Measurements from ENCODE around the gene STRN3.
A peak's percentile ranks its signal among the peaks of the same experiment; 100 is the strongest.

The STRN3 gene

DNA sequence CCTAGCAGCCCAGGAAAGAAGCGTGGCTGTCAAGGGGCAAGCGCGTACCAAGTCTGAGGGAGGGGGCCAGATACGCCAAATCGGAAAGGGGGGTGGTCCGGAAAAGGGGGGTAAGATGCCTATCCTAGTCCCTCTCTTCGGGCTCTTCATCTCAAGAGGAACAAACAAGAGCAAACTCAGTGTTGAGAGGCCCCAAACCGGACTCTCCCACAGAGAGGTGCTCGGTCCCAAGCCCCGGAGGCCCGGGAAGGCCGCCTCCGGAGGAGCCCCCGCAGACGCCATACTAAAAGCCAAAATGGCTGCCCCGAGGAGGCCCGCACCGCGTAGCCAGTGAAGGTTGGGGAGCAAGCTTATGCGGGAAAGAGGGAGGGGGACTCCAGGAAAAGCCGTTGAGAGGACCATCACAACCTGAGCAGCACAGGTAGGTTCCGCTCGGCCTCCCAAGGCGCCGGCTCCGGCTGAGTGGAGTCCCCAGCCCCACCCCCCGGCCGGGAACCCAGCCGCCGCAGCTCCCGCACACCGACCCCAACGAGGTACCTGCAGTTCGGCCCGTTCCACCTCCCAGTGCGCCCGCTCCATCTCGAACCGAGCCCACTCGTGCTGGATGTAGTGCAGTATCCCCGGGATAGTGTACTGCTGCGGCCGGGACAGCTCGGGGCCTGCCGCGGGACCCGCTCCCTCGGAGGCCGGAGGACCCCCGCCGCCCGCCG lies 657 bp downstream of the STRN3 start, which contains the start of gene AP4S1:
Gene AP4S1 (plus strand): TSS at position 283 of the 710 bp plus-strand sequence. CDS start 40,548 bp downstream, outside the sequence.
- Histone ChIP-seq H3K4me2 (peak within 1 kb of the TSS; percentile 91), H3K9ac (peak within 1 kb of the TSS; percentile 96), H4K20me1 (ENCODE audit: insufficient read depth) (no peaks in the 10 kb centered on the region), H3K36me3 (ENCODE audit: insufficient read depth) (no peaks in the 10 kb centered on the region), H3K79me2 (ENCODE audit: insufficient read depth, low read depth) (peaks cover 51% of the 10 kb centered on the region), H3K4me1 (ENCODE audit: low read depth, poor library complexity, severe bottlenecking) (peaks cover 20% of the 10 kb centered on the region), H3K27me3 (ENCODE audit: insufficient read depth, low read depth) (no peaks in the 10 kb centered on the region), H3K4me3 (IDR thresholded peaks at IDR 0.05; ENCODE audit: insufficient read depth, low read depth, low read length) (no peak within 1 kb of the TSS), H2AFZ (ENCODE audit: low read depth) (peak within 1 kb of the TSS; percentile 70), H3K27ac (peak within 1 kb of the TSS; percentile 85)
- TF ChIP-seq, protein P1, sequence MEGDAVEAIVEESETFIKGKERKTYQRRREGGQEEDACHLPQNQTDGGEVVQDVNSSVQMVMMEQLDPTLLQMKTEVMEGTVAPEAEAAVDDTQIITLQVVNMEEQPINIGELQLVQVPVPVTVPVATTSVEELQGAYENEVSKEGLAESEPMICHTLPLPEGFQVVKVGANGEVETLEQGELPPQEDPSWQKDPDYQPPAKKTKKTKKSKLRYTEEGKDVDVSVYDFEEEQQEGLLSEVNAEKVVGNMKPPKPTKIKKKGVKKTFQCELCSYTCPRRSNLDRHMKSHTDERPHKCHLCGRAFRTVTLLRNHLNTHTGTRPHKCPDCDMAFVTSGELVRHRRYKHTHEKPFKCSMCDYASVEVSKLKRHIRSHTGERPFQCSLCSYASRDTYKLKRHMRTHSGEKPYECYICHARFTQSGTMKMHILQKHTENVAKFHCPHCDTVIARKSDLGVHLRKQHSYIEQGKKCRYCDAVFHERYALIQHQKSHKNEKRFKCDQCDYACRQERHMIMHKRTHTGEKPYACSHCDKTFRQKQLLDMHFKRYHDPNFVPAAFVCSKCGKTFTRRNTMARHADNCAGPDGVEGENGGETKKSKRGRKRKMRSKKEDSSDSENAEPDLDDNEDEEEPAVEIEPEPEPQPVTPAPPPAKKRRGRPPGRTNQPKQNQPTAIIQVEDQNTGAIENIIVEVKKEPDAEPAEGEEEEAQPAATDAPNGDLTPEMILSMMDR (conservative IDR thresholded peaks at IDR 0.05; ENCODE audit: low read depth, low read length) = no peak

DNA sequence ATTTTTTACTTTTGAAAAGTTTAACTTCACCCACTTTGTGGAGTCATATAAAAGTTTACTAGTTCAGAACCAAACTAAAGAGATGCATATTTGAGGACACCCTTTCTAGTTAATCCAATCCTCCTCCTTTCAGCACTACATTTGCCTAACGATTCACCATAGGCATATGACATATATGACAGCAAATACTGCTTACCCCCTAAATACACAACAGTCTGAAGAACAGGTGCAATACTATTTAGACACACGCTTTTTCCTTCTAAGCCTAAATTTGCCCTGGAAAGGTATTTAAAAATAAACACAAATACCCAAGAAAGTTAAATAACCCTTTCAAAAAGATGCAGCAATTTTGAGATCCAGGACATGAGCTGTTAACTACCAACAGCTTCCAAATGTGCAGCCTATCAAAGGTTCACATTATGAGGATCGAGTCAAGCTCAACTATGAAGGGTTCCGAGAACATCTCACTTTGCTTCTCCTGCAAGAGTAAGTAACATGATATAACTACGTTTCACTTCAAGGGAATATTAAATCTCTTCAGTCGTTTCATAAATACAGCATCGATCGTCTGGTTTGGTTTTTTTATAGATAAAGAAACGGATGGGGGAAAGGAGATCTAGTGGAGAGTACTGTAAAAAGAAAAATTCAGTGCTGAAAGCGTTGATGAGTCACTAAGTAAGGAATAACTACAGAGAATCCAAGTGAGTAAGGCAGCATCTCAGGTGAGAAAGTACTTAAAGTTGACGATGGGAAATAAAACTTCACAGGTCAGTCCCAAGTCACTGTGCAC lies 1.4 kb downstream of the STRN3 start:
- TF ChIP-seq, protein P1 (conservative IDR thresholded peaks at IDR 0.05; ENCODE audit: low read depth, low read length) = no peak
- peak overlapping the region; percentile 85 for H3K27ac ChIP-seq
- H3K36me3 ChIP-seq (ENCODE audit: insufficient read depth) = no peaks in the 10 kb centered on the region
- peak overlapping the region; percentile 96 for H3K9ac ChIP-seq
- H4K20me1 ChIP-seq (ENCODE audit: insufficient read depth) = no peaks in the 10 kb centered on the region
- H3K4me1 ChIP-seq (ENCODE audit: low read depth, poor library complexity, severe bottlenecking) = peaks cover 20% of the 10 kb centered on the region
- no peaks in the 10 kb centered on the region for H3K27me3 ChIP-seq (ENCODE audit: insufficient read depth, low read depth)
- H3K79me2 ChIP-seq (ENCODE audit: insufficient read depth, low read depth) = peaks cover 57% of the 10 kb centered on the region
- peak overlapping the region; percentile 91 for H3K4me2 ChIP-seq
- H3K4me3 ChIP-seq (IDR thresholded peaks at IDR 0.05; ENCODE audit: insufficient read depth, low read depth, low read length) = no peak overlapping the region
- H2AFZ ChIP-seq (ENCODE audit: low read depth) = no peak overlapping the region

DNA sequence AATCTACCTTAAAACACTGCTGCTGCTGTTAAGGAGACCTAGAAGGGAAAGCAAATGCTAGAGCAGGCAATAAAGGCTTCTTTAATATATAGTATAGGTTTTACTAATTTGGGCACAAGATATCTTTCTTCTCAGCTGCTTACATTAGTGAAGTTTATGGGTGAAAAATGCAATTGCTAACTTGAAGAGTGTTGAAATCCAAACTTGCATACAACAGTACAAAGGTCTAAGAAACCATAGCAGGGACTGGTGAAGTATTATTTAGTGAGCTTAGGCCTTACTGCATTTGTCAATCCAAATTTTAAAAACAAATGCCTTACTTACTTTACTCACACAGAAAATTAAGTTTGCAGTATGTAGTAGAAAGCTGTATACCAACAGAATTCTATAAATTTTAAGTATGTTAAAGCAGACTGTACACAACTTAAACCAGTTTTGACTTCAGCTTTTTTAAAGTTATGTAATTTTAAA lies 2.1 kb downstream of the STRN3 start:
- Histone ChIP-seq H3K4me1 (ENCODE audit: low read depth, poor library complexity, severe bottlenecking) (peaks cover 20% of the 10 kb centered on the region), H3K79me2 (ENCODE audit: insufficient read depth, low read depth) (peaks cover 61% of the 10 kb centered on the region), H2AFZ (ENCODE audit: low read depth) (no peak overlapping the region), H3K9ac (peak overlapping the region; percentile 96; the same call in 1 of the 2 replicates), H3K27ac (peak overlapping the region; percentile 85; the same call in 1 of the 2 replicates), H4K20me1 (ENCODE audit: insufficient read depth) (no peaks in the 10 kb centered on the region), H3K27me3 (ENCODE audit: insufficient read depth, low read depth) (no peaks in the 10 kb centered on the region), H3K4me3 (IDR thresholded peaks at IDR 0.05; ENCODE audit: insufficient read depth, low read depth, low read length) (no peak overlapping the region), H3K4me2 (peak overlapping the region; percentile 91), H3K36me3 (ENCODE audit: insufficient read depth) (no peaks in the 10 kb centered on the region)
- TF ChIP-seq, protein P1 (conservative IDR thresholded peaks at IDR 0.05; ENCODE audit: low read depth, low read length) = no peak

DNA sequence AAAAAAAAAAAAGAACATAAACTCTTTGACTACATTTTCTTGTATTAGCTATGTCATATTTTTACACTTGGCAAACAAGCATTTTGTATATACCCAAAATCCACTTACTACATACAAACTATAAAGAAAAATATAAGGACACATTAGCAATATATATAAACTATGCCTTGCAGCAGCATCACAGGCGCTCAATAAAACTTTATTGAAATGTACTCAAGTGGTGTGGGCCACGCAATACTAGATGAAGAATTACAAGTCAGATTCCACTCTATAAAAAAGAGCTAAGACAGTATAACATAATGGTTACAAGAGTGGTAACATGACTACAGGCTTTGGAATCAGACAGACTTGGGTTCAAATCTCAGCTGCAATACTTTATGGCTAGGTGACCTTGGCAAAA lies 3.8 kb downstream of the STRN3 start:
- Histone ChIP-seq H3K9ac (no peak overlapping the region), H3K36me3 (ENCODE audit: insufficient read depth) (no peaks in the 10 kb centered on the region), H2AFZ (ENCODE audit: low read depth) (no peak overlapping the region), H3K4me1 (ENCODE audit: low read depth, poor library complexity, severe bottlenecking) (peaks cover 13% of the 10 kb centered on the region), H3K4me3 (IDR thresholded peaks at IDR 0.05; ENCODE audit: insufficient read depth, low read depth, low read length) (no peak overlapping the region), H3K27me3 (ENCODE audit: insufficient read depth, low read depth) (no peaks in the 10 kb centered on the region), H3K27ac (no peak overlapping the region), H3K79me2 (ENCODE audit: insufficient read depth, low read depth) (peaks cover 70% of the 10 kb centered on the region), H4K20me1 (ENCODE audit: insufficient read depth) (no peaks in the 10 kb centered on the region), H3K4me2 (no peak overlapping the region)
- TF ChIP-seq, protein P1 (conservative IDR thresholded peaks at IDR 0.05; ENCODE audit: low read depth, low read length) = no peak
